GM12891 (cell line): Measurements from ENCODE around the gene ANK2.

Experiments used
- POLR2AphosphoS5 ChIP-seq: IDR thresholded peaks from 2 replicates; pipeline ENCODE4 v1.6.1; 2011; ENCODE audit warnings: low read depth, low read length, control low read depth
- SPI1 ChIP-seq: IDR thresholded peaks from 2 replicates; pipeline ENCODE4 v1.6.1; 2011; ENCODE audit warnings: low read depth, low read length, control low read depth

GRCh38 chr4:113109106-113109718 is 59.8 kb downstream of the ANK2 start:
- TF ChIP-seq SPI1: no peak
- no peak for TF ChIP-seq POLR2AphosphoS5
